ENCODE data around the gene TBL3. TPM values are rescaled to one million over a fixed set of nuclear protein-coding genes. Genes with fewer than 3 reads are reported as not detected.

Gene TBL3
- polyA plus RNA-seq, 1 donor from 2014 or later = 21.4 TPM

GRCh38 chr16:2015947-2016208, 44.0 kb downstream of the TBL3 start:
- Histone ChIP-seq H3K36me3 (ENCODE audit: insufficient read depth, low read length) (no peaks in the 10 kb centered on the region), H3F3A (ENCODE audit: insufficient read depth, low read length, poor library complexity, severe bottlenecking) (no peaks in the 10 kb centered on the region), H3K9me2 (ENCODE audit: insufficient read depth, low read length) (no peaks in the 10 kb centered on the region), H3K9me3 (ENCODE audit: low read length) (no peaks in the 10 kb centered on the region), H4K20me1 (ENCODE audit: insufficient read depth) (no peaks in the 10 kb centered on the region), H3K4me2 (ENCODE audit: low read length) (no peak overlapping the region), H3K4me3 (ENCODE audit: low read length) (no peak overlapping the region), H3K27me3 (ENCODE audit: insufficient read depth, low read depth, low read length) (peaks cover 32% of the 10 kb centered on the region), H3K9ac (ENCODE audit: low read length) (no peak overlapping the region), H3K79me2 (replicated peaks; ENCODE audit: insufficient read depth, low read length) (no peaks in the 10 kb centered on the region), H2AFZ (ENCODE audit: low read depth, low read length) (no peak overlapping the region), H3K27ac (ENCODE audit: low read length) (no peak overlapping the region)
- TF ChIP-seq TAF1 (IDR thresholded peaks at IDR 0.05; ENCODE audit: low read depth) = no peak
- TF ChIP-seq SMC3 (conservative IDR thresholded peaks at IDR 0.05; ENCODE audit: poor library complexity) = no peak
- no peak for TF ChIP-seq CTCF (IDR thresholded peaks at IDR 0.05; ENCODE audit: poor library complexity, severe bottlenecking)
- TF ChIP-seq MXI1 (conservative IDR thresholded peaks at IDR 0.05; ENCODE audit: poor library complexity, severe bottlenecking) = no peak
- TF ChIP-seq REST (IDR thresholded peaks at IDR 0.05; ENCODE audit: borderline replicate concordance) = no peak
- TF ChIP-seq EP300 (conservative IDR thresholded peaks at IDR 0.05; ENCODE audit: poor library complexity, severe bottlenecking) = no peak
- no peak for TF ChIP-seq EZH2 (IDR thresholded peaks at IDR 0.05; ENCODE audit: borderline replicate concordance, insufficient read depth, low read length, poor library complexity, severe bottlenecking)
- TF ChIP-seq RAD21 (conservative IDR thresholded peaks at IDR 0.05) = no peak
- TF ChIP-seq POLR2AphosphoS5 (IDR thresholded peaks at IDR 0.05) = no peak

- no peaks in the 10 kb centered on the region for H3K36me3 ChIP-seq (ENCODE audit: insufficient read depth, low read length)
- peaks cover 35% of the 10 kb centered on the region for H3K27me3 ChIP-seq (ENCODE audit: insufficient read depth, low read depth, low read length)
- no peak for TF ChIP-seq MXI1 (conservative IDR thresholded peaks at IDR 0.05; ENCODE audit: poor library complexity, severe bottlenecking)
- TF ChIP-seq SMC3 (conservative IDR thresholded peaks at IDR 0.05; ENCODE audit: poor library complexity) = no peak
- no peak for TF ChIP-seq RAD21 (conservative IDR thresholded peaks at IDR 0.05)
- TF ChIP-seq POLR2AphosphoS5 (IDR thresholded peaks at IDR 0.05) = no peak
- TF ChIP-seq REST (IDR thresholded peaks at IDR 0.05; ENCODE audit: borderline replicate concordance) = no peak
- no peak for TF ChIP-seq EZH2 (IDR thresholded peaks at IDR 0.05; ENCODE audit: borderline replicate concordance, insufficient read depth, low read length, poor library complexity, severe bottlenecking)
- no peak for TF ChIP-seq EP300 (conservative IDR thresholded peaks at IDR 0.05; ENCODE audit: poor library complexity, severe bottlenecking)
- TF ChIP-seq CTCF (IDR thresholded peaks at IDR 0.05; ENCODE audit: poor library complexity, severe bottlenecking) = no peak
- no peak for TF ChIP-seq TAF1 (IDR thresholded peaks at IDR 0.05; ENCODE audit: low read depth)
- H3K4me3 ChIP-seq (ENCODE audit: low read length) = no peak overlapping the region
- no peaks in the 10 kb centered on the region for H3F3A ChIP-seq (ENCODE audit: insufficient read depth, low read length, poor library complexity, severe bottlenecking)
- no peak overlapping the region for H3K27ac ChIP-seq (ENCODE audit: low read length)
- no peaks in the 10 kb centered on the region for H4K20me1 ChIP-seq (ENCODE audit: insufficient read depth)
- no peaks in the 10 kb centered on the region for H3K9me2 ChIP-seq (ENCODE audit: insufficient read depth, low read length)
- H3K9me3 ChIP-seq (ENCODE audit: low read length) = no peaks in the 10 kb centered on the region
- H3K79me2 ChIP-seq (replicated peaks; ENCODE audit: insufficient read depth, low read length) = no peaks in the 10 kb centered on the region
- no peak overlapping the region for H3K4me2 ChIP-seq (ENCODE audit: low read length)
- no peak overlapping the region for H3K9ac ChIP-seq (ENCODE audit: low read length)
- no peak overlapping the region for H2AFZ ChIP-seq (ENCODE audit: low read depth, low read length)
Observed at GRCh38 chr16:2016407-2016922, 44.6 kb downstream of the TBL3 start.

Data from neural cell (in vitro differentiated cells).